ENCODE data around the gene SIRT7. TPM values are rescaled to one million over a fixed set of nuclear protein-coding genes. Genes with fewer than 3 reads are reported as not detected.
A peak's percentile ranks its signal among the peaks of the same experiment; 100 is the strongest.

Gene SIRT7
- polyA plus RNA-seq, 1 of the 3 experiments (the other 2 are of a cell fraction), result 32.6 TPM

DNA sequence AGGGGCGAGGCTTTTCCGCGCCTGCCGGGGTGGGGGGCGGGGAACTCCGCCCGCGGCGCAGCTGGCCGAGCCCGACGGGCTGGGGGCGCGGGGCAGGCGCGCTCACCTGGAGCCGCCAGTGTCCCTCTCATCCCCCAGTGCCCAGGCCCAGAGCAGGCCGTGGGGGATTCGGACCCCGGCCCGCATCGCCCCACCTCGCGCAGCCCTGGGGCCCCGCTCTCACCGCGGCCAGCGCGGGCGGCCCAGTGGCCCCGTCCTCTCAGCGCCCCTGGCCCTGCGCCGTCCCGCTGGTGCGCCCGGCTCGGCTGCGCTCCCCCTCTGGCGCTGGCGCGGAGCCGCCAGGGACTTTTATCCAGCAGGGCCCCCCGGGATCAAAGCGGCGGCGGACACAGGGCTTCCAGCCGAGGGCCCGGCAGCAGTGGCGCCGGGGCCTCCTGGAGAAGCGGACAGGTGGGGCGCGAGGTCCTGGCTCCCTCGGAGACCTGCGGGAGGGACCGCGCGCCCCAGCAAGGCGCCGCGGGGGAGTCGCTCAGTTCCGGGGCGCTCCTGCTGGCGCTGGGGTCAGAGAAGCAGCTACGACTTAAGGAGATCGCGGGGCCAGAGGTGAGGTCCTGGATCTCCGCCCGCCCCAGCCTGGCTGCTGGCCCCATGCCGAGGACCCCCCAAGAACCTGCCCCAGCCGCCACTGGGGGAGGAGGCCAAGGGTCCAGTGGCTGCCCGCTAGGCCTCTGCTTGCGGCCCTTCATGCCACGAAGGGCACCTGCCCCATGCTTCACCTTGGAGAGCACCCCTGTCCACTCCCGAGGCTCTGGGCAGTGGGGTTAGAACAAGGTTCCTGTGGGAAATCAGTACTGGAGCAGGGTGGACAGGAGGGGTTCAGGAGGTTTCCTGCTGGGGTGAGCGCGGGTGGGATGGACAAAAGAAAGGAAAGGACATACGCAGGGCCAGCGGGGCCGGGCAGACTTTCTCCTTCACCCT lies 43.8 kb upstream of the SIRT7 start:
- WGBS (ENCODE audit: low lambda C conversion rate), result 76% methylated on average over 29 of the region's 82 CpGs
- ChIA-PET CTCF (interaction anchor here (1.3 to 14.5 kb wide), 13 partner anchors 14 to 244 kb away, joined by 3 to 1216 read pairs (median 53); partner anchors contain the start of genes ARHGDIA, ASPSCR1, CENPX and DCXR), POLR2A (interaction anchor here (1.2 to 1.5 kb wide), 2 partner anchors 16 to 61 kb away, joined by 4 read pairs; partner anchors contain the start of genes CENPX and LRRC45)

DNA sequence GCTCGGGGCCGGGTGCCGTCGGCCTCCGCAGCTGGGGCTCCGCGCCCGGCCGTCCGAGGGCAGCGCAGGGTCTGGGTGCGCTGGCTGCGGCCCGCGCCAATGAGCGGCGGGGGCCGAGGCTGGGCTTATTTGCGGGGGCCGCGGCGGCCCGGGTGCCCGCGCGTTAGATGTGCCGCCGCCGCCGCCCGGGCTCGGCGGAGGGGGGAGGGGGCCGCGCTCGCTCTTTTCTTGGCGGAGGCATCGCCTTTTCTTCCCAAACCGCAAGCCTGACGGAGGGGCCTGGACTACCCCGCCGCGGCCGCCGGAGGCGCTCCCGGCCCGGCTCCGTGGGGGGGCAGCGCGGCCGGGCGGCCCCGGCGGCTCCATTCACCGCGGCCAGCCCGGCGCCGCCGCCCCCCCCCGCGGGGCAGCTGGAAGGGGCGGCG lies 43.1 kb upstream of the SIRT7 start, which contains the start of gene NOTUM:
NOTUM (minus strand) TSS at position 101 of the 425 bp plus-strand sequence. CDS start 278 bp downstream, outside the sequence.
- TF ChIP-seq, protein P1, sequence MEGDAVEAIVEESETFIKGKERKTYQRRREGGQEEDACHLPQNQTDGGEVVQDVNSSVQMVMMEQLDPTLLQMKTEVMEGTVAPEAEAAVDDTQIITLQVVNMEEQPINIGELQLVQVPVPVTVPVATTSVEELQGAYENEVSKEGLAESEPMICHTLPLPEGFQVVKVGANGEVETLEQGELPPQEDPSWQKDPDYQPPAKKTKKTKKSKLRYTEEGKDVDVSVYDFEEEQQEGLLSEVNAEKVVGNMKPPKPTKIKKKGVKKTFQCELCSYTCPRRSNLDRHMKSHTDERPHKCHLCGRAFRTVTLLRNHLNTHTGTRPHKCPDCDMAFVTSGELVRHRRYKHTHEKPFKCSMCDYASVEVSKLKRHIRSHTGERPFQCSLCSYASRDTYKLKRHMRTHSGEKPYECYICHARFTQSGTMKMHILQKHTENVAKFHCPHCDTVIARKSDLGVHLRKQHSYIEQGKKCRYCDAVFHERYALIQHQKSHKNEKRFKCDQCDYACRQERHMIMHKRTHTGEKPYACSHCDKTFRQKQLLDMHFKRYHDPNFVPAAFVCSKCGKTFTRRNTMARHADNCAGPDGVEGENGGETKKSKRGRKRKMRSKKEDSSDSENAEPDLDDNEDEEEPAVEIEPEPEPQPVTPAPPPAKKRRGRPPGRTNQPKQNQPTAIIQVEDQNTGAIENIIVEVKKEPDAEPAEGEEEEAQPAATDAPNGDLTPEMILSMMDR (IDR thresholded peaks at IDR 0.05), result peak; percentile 42
- no peak for TF ChIP-seq POLR2AphosphoS5 (IDR thresholded peaks at IDR 0.05; ENCODE audit: low read depth, low read length)
- TF ChIP-seq, protein P2, sequence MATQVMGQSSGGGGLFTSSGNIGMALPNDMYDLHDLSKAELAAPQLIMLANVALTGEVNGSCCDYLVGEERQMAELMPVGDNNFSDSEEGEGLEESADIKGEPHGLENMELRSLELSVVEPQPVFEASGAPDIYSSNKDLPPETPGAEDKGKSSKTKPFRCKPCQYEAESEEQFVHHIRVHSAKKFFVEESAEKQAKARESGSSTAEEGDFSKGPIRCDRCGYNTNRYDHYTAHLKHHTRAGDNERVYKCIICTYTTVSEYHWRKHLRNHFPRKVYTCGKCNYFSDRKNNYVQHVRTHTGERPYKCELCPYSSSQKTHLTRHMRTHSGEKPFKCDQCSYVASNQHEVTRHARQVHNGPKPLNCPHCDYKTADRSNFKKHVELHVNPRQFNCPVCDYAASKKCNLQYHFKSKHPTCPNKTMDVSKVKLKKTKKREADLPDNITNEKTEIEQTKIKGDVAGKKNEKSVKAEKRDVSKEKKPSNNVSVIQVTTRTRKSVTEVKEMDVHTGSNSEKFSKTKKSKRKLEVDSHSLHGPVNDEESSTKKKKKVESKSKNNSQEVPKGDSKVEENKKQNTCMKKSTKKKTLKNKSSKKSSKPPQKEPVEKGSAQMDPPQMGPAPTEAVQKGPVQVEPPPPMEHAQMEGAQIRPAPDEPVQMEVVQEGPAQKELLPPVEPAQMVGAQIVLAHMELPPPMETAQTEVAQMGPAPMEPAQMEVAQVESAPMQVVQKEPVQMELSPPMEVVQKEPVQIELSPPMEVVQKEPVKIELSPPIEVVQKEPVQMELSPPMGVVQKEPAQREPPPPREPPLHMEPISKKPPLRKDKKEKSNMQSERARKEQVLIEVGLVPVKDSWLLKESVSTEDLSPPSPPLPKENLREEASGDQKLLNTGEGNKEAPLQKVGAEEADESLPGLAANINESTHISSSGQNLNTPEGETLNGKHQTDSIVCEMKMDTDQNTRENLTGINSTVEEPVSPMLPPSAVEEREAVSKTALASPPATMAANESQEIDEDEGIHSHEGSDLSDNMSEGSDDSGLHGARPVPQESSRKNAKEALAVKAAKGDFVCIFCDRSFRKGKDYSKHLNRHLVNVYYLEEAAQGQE (IDR thresholded peaks at IDR 0.05; ENCODE audit: low read depth, low read length), result no peak
- Histone ChIP-seq H3K4me3 (ENCODE audit: low read depth in 2 of 2, low read length in 1 of 2) (peak within 1 kb of the TSS in 1 of 2 experiments; percentile 40; a peak in 2 of 4 replicates), H3K27me3 (ENCODE audit: insufficient read depth) (peaks cover 18% of the 10 kb centered on the region), H3K27ac (ENCODE audit: low read depth in 2 of 2, low read length in 1 of 2) (no peak within 1 kb of the TSS), H3F3A (replicated peaks; ENCODE audit: insufficient read depth) (peaks cover 13% of the 10 kb centered on the region), H3K9me3 (no peaks in the 10 kb centered on the region), H3K9me2 (no peaks in the 10 kb centered on the region), H2AFZ (ENCODE audit: low read depth) (peak within 1 kb of the TSS; percentile 51; the same call in 1 of the 2 replicates), H4K20me1 (ENCODE audit: insufficient read depth) (no peaks in the 10 kb centered on the region), H3K4me1 (ENCODE audit: control insufficient read depth in 1 of 2, insufficient read depth in 2 of 2, low read depth in 1 of 2, low read length in 1 of 2) (peaks cover 0 to 26% of the 10 kb centered on the region in 2 experiments; a peak in 1 of 4 replicates), H3K79me2 (ENCODE audit: insufficient read depth) (no peaks in the 10 kb centered on the region), H3K36me3 (replicated peaks in 1 of 2; ENCODE audit: control insufficient read depth in 1 of 2, insufficient read depth in 2 of 2, low read length in 1 of 2) (no peaks in the 10 kb centered on the region), H3K9ac (no peak within 1 kb of the TSS), H3K4me2 (peak within 1 kb of the TSS; percentile 72)
- ChIA-PET POLR2A (interaction anchor here (0.9 to 2.3 kb wide), 3 partner anchors 52 to 77 kb away, joined by 3 to 41 read pairs (median 6); partner anchors contain the start of genes CENPX, DCXR and LRRC45), CTCF (interaction anchor here (1.4 to 14.5 kb wide), 18 partner anchors 7 to 244 kb away, joined by 4 to 1216 read pairs (median 33); partner anchors contain the start of genes ARHGDIA, ASPSCR1, CENPX and DCXR)
- WGBS (ENCODE audit: low lambda C conversion rate), result 1% methylated on average over 24 of the region's 65 CpGs
- peak; percentile 90 for DNase-seq

More for the DNA sequence above, 43.8 kb upstream of the SIRT7 start:
- Histone ChIP-seq H3K9me2 (no peaks in the 10 kb centered on the region), H3K79me2 (ENCODE audit: insufficient read depth) (no peaks in the 10 kb centered on the region), H3K4me1 (ENCODE audit: control insufficient read depth in 1 of 2, insufficient read depth in 2 of 2, low read depth in 1 of 2, low read length in 1 of 2) (peaks cover 0 to 29% of the 10 kb centered on the region in 2 experiments; a peak in 1 of 4 replicates), H3K27ac (ENCODE audit: low read depth in 2 of 2, low read length in 1 of 2) (no peak overlapping the region), H3K4me2 (no peak overlapping the region), H3K36me3 (replicated peaks in 1 of 2; ENCODE audit: control insufficient read depth in 1 of 2, insufficient read depth in 2 of 2, low read length in 1 of 2) (no peaks in the 10 kb centered on the region), H3K9me3 (no peaks in the 10 kb centered on the region), H3F3A (replicated peaks; ENCODE audit: insufficient read depth) (peaks cover 13% of the 10 kb centered on the region), H2AFZ (ENCODE audit: low read depth) (no peak overlapping the region), H3K4me3 (ENCODE audit: low read depth in 2 of 2, low read length in 1 of 2) (no peak overlapping the region), H3K27me3 (ENCODE audit: insufficient read depth) (peaks cover 18% of the 10 kb centered on the region), H4K20me1 (ENCODE audit: insufficient read depth) (no peaks in the 10 kb centered on the region), H3K9ac (no peak overlapping the region)
- DNase-seq, result no peak
- no peak for TF ChIP-seq FOXM1 (IDR thresholded peaks at IDR 0.05; ENCODE audit: low read depth)
- no peak for TF ChIP-seq GABPA (IDR thresholded peaks at IDR 0.05; ENCODE audit: low read depth)
- no peak for TF ChIP-seq NFIC (IDR thresholded peaks at IDR 0.05; ENCODE audit: borderline replicate concordance)
- TF ChIP-seq SIN3A (IDR thresholded peaks at IDR 0.05; ENCODE audit: borderline replicate concordance, low read depth, low read length), result no peak
- TF ChIP-seq MEF2A (IDR thresholded peaks at IDR 0.05; ENCODE audit: borderline replicate concordance, low read depth), result no peak
- TF ChIP-seq JUND (IDR thresholded peaks at IDR 0.05), result no peak
- no peak for TF ChIP-seq CHD2 (IDR thresholded peaks at IDR 0.05; ENCODE audit: low read length, partially characterized antibody)
